BJ (cell line): ENCODE measurements around the gene TOMT. TPM values are rescaled to one million over a fixed set of nuclear protein-coding genes. Genes with fewer than 3 reads are reported as not detected.
A peak's percentile ranks its signal among the peaks of the same experiment; 100 is the strongest.

ENCODE experiments used
- CTCF ChIA-PET: fragments of 350-600 bp; formaldehyde crosslinking; extraction: SDS; loops from one replicate; lab custom pipeline; 2021; ENCODE audit warnings: antibody characterized with exemption, inconsistent platforms; lab: Yijun Ruan, JAX
- POLR2A ChIA-PET: fragments of 300-600 bp; sonication (Branson Sonifier 250); formaldehyde crosslinking; extraction: SDS; loops from one replicate; lab custom pipeline; 2021; ENCODE audit warnings: antibody characterized with exemption; lab: Charles Lee
- DNase-seq: peaks from one replicate; pipeline ENCODE4 v3.0.0-alpha.2; 2011; ENCODE audit warnings: low read depth
- H3K27me3 ChIP-seq: 2 replicates; pipeline ENCODE4 v1.6.0; 2011; ENCODE audit warnings: low read length; ENCODE audit not compliant: control insufficient read depth, insufficient read depth
- H3K36me3 ChIP-seq: 2 replicates; pipeline ENCODE4 v1.5.1; 2011; ENCODE audit warnings: low read length; ENCODE audit not compliant: control insufficient read depth, insufficient read depth
- H3K4me3 ChIP-seq: 2 replicates; pipeline ENCODE4 v1.5.1; 2011; ENCODE audit warnings: low read depth, mild to moderate bottlenecking, control low read depth, low read length
- polyA plus RNA-seq: library from polyadenylated mRNA; depleted of rRNA; stranded (reverse); fragments of >200 nt; gene quantifications from 2 replicates; pipeline ENCODE4 v1.2.3, GENCODE V29; 2011
- TF ChIP-seq, protein P1 (sequence below): IDR thresholded peaks from 2 replicates; pipeline ENCODE4 v1.5.1; 2011; ENCODE audit warnings: low read depth, mild to moderate bottlenecking, control low read depth, inconsistent platforms, low read length, moderate library complexity; ENCODE audit not compliant: insufficient read depth

TOMT gene
- polyA plus RNA-seq, 1 experiment: not detected

DNA sequence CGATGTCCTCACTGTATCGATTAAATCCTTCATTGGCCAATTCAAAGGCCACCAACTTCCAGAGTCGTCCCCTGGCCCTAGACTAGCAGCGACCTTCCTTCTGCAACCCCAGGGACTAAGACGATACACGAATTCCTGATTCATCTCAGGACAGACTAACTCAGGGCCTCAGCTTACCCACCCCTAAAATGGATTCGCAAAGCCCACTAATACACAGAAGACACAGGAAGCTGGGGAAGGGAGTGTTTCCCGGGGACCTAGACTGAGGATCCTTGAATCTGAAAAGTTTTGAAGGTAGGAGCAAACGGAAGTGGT is 3.1 kb upstream of the TOMT start:
- H3K4me3 ChIP-seq: peak overlapping the region; percentile 65
- H3K36me3 ChIP-seq: peaks cover 12% of the 10 kb centered on the region
- TF ChIP-seq, protein P1, sequence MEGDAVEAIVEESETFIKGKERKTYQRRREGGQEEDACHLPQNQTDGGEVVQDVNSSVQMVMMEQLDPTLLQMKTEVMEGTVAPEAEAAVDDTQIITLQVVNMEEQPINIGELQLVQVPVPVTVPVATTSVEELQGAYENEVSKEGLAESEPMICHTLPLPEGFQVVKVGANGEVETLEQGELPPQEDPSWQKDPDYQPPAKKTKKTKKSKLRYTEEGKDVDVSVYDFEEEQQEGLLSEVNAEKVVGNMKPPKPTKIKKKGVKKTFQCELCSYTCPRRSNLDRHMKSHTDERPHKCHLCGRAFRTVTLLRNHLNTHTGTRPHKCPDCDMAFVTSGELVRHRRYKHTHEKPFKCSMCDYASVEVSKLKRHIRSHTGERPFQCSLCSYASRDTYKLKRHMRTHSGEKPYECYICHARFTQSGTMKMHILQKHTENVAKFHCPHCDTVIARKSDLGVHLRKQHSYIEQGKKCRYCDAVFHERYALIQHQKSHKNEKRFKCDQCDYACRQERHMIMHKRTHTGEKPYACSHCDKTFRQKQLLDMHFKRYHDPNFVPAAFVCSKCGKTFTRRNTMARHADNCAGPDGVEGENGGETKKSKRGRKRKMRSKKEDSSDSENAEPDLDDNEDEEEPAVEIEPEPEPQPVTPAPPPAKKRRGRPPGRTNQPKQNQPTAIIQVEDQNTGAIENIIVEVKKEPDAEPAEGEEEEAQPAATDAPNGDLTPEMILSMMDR: no peak
- ChIA-PET POLR2A (no interaction called here), CTCF (interaction anchor here (1.6 to 6.4 kb wide), 4 partner anchors 11 to 81 kb away, joined by 5 to 49 read pairs (median 26); no protein-coding TSS in a partner anchor)
- H3K27me3 ChIP-seq: no peaks in the 10 kb centered on the region
- no peak for DNase-seq

GRCh38 chr11:72102946-72103753 is 2.6 kb upstream of the TOMT start, which contains the start of gene LAMTOR1:
LAMTOR1 (minus strand) TSS chr11:72103297; CDS start chr11:72103224, 73 bp downstream.
- POLR2A ChIA-PET: no interaction called here
- H3K36me3 ChIP-seq: peaks cover 8% of the 10 kb centered on the region
- peak within 1 kb of the TSS; percentile 65 for H3K4me3 ChIP-seq
- TF ChIP-seq, protein P1: peak; percentile 52
- peak; percentile 92 for DNase-seq
- CTCF ChIA-PET: interaction anchor here (1.6 to 6.4 kb wide), 4 partner anchors 12 to 80 kb away, joined by 5 to 49 read pairs (median 26); no protein-coding TSS in a partner anchor
- H3K27me3 ChIP-seq: no peaks in the 10 kb centered on the region

- TF ChIP-seq, protein P1: no peak
- peaks cover 5% of the 10 kb centered on the region for H3K36me3 ChIP-seq
- no peaks in the 10 kb centered on the region for H3K27me3 ChIP-seq
- ChIA-PET CTCF (interaction anchor here (2.7 kb wide), 1 partner anchor 40 kb away, joined by 9 read pairs; no protein-coding TSS in a partner anchor), POLR2A (no interaction called here)
- DNase-seq: no peak
- H3K4me3 ChIP-seq: peak overlapping the region; percentile 28
Observed at GRCh38 chr11:72103754-72104167, 2.0 kb upstream of the TOMT start.

- POLR2A ChIA-PET: interaction anchor here (0.9 to 1.8 kb wide), 2 partner anchors 33 to 42 kb away, joined by 4 to 10 read pairs; no protein-coding TSS in a partner anchor
- DNase-seq: no peak
- Histone ChIP-seq H3K27me3 (no peaks in the 10 kb centered on the region), H3K4me3 (peak overlapping the region; percentile 63), H3K36me3 (peaks cover 12% of the 10 kb centered on the region)
- CTCF ChIA-PET: interaction anchor here (1.0 to 3.8 kb wide), 3 partner anchors 33 to 86 kb away, joined by 3 to 17 read pairs (median 6); no protein-coding TSS in a partner anchor
- TF ChIP-seq, protein P1: no peak
Observed at GRCh38 chr11:72111300-72112142, 5.8 kb downstream of the TOMT start.
